ENCODE data around the gene WDR38.

- TF ChIP-seq CTCF (IDR thresholded peaks at IDR 0.05; ENCODE audit: low read length) (no peak), EZH2 (IDR thresholded peaks at IDR 0.05; ENCODE audit: borderline replicate concordance, low read length) (no peak)
These were observed 44.9 kb upstream of the WDR38 start for GRCh38 chr9:124808246-124808956.
